Esophagus squamous epithelium (tissue), 4 donors: ENCODE results near the gene GRPEL1.

Experiments used
- POLR2A ChIP-seq, 4 donors: fragments of 450-650 bp; IDR thresholded peaks; one replicate each; pipeline ENCODE4 v1.6.1; 2017; ENCODE audit warnings: antibody characterized with exemption in 4 of 4, mild to moderate bottlenecking in 4 of 4, moderate library complexity in 3 of 4
- TF ChIP-seq, protein P1 (sequence below), 6 experiments: fragments of 450-650 bp in 4 of 6; fragments of 200-600 bp in 2 of 6; sonication (generic) in 2 of 6; IDR thresholded peaks; one replicate each; pipeline ENCODE4 v1.5.1; 2016 to 2019; ENCODE audit warnings: antibody characterized with exemption in 6 of 6, mild to moderate bottlenecking in 4 of 6, moderate library complexity in 4 of 6

DNA sequence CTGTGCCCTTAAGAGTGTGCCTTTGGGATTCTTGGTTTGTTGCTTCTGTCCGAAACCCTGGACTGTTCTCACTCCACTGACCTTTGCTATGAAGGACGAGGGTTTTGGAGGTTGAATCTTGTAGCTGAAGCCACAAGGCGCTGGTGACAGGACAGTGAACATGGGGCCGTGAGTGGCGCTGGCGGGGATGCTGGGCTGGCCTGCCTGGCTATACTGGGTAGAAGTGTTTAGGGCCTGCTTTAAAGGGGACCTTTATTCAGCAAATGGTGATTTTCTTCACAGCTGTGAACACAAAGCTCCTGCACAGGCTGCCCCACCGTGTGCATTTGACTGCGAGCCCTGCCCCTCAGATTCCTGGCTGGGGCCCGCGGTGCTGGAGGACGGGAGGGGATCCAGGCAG, 51.8 kb downstream of the GRPEL1 start:
- TF ChIP-seq, protein P1, sequence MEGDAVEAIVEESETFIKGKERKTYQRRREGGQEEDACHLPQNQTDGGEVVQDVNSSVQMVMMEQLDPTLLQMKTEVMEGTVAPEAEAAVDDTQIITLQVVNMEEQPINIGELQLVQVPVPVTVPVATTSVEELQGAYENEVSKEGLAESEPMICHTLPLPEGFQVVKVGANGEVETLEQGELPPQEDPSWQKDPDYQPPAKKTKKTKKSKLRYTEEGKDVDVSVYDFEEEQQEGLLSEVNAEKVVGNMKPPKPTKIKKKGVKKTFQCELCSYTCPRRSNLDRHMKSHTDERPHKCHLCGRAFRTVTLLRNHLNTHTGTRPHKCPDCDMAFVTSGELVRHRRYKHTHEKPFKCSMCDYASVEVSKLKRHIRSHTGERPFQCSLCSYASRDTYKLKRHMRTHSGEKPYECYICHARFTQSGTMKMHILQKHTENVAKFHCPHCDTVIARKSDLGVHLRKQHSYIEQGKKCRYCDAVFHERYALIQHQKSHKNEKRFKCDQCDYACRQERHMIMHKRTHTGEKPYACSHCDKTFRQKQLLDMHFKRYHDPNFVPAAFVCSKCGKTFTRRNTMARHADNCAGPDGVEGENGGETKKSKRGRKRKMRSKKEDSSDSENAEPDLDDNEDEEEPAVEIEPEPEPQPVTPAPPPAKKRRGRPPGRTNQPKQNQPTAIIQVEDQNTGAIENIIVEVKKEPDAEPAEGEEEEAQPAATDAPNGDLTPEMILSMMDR (IDR thresholded peaks at IDR 0.05), result no peak
- no peak for TF ChIP-seq POLR2A (IDR thresholded peaks at IDR 0.05)
